Measurements from ENCODE around the gene CASP1. TPM values are rescaled to one million over a fixed set of nuclear protein-coding genes. Genes with fewer than 3 reads are reported as not detected.
"Not testable (repeated sequence)": the region's sequence is repeated elsewhere in the genome, so short reads cannot be mapped to it uniquely, and the experiment has no call there.

CASP1 gene
- total RNA-seq, 1 donor from 2014 or later = 25.0 TPM

DNA sequence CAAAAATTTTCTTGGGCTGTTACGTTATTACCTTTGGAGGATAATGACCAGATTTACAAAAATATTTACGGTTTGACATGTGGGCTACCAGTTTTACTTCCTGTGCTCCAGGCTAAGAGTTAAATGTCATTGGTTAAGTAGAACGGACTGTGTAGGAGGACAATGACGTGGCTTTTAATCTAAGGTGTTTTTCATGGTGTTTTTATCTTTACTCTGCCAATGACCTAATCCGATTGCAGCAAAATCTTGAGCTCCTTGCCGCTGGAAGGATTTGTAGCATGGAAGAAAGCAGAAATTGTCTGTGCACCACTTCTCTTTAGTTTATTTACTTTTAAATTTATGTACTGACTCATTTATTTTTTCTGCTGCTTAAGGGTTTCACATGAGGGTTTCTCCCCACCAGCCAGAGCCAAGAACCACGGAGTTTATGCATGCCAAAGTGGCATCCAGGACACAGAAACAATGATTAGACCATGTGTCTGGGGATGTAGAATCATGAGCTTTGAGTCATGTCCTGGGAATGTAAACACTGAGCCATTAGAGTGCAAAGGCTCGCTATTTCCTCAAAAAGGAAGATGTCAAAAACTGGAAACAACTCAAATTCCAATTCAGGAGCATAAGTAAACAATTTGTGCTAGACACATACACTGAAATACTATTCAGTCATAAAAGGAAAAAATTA is 12.1 kb upstream of the CASP1 start:
- DNase-seq (ENCODE audit: low spot score) = no peak

DNA sequence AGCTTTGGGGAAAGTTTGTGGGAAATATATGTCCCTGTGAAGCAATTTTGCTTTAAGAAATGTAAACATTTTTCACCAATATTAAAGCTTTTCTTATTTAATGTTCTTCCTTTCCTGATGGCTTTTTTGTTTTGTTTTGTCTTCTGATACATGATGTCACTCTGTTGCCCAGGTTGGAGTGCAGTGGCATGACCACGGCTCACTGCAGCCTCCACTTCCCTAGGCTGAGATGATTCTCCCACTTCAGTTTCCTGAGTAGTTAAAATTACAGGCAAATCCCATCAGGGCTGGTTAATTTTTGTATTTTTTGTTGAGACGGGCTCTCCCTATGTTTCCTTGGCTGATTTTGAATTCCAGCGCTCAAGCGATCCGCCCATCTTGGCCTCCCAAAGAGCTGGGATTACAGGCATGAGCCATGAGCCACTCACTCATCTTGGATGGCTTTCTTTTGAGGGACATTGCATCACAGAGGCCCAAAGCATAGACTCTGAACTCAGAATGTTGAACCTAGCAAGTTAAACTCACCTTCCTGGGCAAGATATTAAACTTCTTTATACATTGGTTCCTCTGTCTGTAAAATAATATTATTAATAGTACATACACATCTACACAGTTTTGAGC is 10.8 kb upstream of the CASP1 start:
- DNase-seq (ENCODE audit: low spot score) = no peak

DNA sequence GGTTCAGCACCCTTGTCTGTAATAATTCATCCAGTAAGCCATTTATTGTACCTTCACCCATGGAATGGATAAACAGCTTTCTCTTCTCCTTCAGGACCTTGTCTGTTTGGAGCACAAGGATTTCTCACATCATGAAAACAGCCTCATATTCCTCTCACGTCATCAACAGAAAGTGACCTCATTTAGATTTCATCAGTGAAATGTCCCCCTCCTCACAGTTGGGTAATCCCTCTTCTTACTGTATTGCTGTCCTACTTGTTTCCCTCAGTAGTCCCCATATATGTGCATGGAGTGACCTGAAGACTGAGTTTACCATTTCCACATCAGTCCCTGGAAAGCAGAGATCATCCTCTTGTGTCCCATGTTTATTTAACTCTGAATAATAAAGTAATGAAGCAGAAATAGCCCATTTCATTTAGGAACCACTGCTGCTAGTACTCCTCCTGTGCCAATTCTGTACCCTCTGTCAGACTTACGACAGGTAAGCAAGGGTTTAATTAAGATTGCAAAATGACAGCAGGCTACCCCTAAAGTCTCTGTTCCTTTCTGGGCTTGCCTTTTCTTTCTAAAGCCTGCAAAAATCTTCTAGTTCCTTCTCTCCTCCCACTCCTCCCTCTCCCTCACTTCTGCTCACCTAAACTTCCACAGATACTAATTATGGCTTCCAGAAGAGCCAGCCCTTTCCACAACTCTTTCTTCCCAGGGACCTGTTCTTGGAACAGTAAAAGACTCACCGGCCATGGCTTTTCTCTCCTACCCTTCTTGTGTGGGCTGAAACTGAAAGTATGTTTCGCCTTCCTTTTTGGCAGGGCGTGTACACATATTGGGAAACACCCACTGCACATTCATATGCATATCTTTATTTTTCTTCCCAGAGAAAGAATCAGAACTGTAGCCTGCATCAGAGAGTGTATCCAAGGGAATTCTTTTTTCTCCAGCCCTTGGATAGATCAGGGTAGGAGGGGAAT is 9.9 kb upstream of the CASP1 start, which contains the start of gene CARD16:
CARD16 (minus strand) TSS at position 779 of the 968 bp plus-strand sequence; CDS start at position 741, 38 bp downstream.
- not testable (repeated sequence) for DNase-seq (ENCODE audit: low spot score)

DNA sequence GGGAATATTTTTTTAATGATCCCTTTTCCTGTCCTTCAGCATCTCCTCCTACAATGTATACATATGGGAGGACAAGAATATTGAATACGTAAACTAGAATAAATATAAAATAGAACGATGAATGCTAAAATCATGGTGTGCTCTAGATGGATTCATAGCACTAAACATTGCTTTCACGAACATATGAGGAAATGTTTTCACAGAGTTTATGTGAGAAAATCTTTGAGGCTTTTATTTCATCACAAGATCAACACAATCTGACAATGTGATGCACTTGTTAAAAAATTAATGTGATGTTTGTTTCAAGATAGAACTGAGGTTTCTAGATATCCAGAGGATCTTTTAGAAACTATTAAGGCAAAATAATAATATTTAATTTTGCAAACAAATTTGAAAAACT is 7.2 kb upstream of the CASP1 start:
- no peak for DNase-seq (ENCODE audit: low spot score)

DNA sequence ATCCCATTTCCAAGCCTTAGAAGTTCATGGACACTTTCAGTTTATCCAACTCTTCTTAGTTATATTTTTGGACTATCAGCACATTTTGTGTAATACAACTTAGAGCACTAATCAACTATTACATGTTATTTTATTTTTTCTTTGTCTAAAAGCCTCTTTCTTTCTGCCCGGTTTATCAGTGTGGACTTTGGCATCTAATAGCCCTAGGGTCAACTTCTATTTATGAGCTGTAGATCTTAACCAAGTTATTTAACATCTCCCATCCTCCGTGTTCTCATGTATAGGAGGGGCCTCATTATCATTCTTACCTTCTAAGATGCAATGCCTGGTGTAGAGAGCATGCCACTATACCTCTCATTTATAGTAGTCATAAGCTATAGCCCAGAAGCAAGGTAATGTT is 5.8 kb upstream of the CASP1 start:
- no peak for DNase-seq (ENCODE audit: low spot score)

DNA sequence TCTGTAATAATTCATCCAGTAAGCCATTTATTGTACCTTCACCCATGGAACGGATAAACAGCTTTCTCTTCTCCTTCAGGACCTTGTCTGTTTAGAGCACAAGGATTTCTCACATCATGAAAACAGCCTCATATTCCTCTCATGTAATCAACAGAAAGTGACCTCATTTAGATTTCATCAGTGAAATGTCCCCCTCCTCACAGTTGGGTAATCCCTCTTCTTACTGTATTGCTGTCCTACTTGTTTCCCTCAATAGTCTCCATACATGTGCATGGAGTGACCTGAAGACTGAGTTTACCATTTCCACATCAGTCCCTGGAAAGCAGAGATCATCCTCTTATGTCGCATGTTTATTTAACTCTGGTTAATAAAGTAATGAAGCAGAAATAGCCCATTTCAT is 556 bp downstream of the CASP1 start:
- not testable (repeated sequence) for DNase-seq (ENCODE audit: low spot score)

DNA sequence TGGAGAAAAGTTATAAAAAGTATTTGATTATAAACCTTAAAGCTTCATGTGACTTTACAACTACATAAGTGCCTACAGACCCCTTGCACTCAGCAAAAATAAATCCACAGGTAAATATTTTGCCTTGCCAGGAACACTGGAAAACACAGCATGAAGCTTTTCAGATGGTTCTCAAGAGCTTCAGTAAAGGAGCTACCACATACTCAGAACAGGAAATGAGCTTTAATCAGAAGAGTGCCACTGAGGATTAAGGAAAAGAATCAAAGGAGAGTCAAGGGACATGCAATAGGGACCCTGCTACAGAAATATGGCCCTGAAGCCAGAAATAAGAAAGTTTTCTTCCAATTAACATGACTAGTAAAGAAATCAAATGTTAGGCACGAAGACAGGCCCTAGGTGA is 1.2 kb downstream of the CASP1 start:
- no peak for DNase-seq (ENCODE audit: low spot score)

DNA sequence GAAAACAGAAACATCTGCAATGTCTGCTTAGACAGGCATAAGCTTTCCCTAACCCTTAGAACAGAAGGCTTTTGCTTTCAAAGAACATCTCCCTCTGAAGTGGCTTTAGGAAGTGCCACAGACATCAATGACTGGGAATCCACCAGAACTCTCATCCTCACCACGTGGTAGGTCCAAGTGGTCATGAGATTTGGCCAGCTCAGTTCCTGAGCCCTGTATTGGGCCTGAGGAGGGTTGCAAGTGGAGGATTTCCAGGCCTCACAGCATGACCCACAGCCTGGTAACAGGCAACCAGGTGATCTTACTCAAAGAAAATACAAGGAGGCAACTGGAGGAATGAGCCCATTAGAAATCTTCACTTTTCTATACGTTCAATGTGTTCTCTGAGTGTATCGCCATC is 1.6 kb downstream of the CASP1 start:
- no peak for DNase-seq (ENCODE audit: low spot score)

DNA sequence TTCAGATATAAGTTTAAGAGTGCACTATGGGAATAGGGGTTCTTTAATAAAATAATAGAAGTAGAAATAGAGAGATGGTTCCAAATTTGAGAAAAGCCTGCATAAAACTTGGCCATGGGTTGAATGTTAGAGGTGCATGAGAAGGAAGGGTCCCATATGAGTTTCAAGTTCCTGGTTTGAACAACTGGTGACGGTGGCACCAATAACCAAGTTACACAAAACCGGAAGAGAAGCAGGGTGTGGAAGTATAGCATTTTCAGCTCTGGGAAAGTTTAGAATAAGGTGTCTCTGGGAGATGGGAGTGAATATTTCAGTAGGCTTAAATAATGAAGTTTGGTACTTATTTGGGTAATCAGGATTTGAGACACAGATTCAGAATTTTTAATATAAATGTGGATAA is 2.4 kb downstream of the CASP1 start:
- no peak for DNase-seq (ENCODE audit: low spot score)

DNA sequence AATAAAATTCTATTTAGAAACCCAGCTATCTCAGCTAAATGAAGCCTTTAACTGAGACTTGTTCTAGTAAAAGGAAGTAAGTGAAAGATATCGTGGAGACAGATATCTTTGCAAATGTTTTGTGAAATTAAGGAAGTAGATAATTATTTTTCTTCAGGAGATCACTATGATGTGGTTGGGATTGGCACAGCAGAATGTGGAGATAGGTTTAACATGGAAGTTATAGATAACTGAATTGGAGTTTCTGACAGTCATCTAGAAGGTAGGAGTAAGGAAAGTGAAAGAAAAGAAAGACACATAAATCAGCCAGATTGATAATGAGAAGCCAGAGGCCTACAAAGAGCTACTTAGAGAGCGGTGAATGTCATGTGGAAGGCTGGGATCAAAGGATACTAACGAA is 7.3 kb downstream of the CASP1 start:
- no peak for DNase-seq (ENCODE audit: low spot score)

DNA sequence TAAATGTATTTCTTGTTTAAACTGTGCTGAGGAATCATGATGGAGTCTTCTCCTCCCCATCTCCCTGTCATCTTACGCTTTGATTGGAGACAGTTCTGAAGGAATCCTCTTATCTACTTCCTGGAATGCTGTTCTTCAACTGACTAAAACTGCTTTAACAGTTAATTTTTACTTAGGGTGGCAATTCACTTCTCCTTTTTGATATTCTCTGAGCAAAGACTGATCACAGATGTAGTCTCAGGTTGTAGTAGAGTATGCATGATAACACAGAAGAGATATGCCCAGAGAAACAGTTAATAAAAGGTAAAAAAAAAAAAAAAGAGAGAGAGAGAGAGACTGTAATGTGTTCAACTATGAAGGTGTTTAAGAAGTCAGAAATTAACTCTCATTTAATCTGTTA is 10.6 kb downstream of the CASP1 start:
- no peak for DNase-seq (ENCODE audit: low spot score)

DNA sequence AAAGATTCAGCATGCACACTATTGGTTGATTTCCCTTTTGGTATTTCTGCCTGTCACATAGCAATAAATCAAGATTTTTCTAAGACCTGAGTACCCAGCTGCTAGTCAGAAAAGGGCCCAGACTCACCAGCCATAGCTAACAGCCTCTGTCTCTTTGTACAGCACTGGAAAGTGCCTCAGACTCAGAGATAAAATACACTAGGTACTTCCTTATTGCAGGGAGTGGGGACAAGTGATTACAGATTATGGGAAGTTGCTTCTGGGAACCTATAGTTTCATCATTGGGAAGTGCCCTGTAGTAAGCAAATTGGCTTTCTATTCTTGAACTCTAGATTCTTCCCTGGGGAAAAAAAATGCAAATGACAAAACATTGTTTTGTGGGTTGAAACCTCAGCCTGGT is 11.9 kb downstream of the CASP1 start, which contains the start of gene CASP5:
CASP5 (minus strand) TSS at position 166 of the 400 bp plus-strand sequence; CDS start at position 134, 32 bp downstream.
- no peak for DNase-seq (ENCODE audit: low spot score)

DNA sequence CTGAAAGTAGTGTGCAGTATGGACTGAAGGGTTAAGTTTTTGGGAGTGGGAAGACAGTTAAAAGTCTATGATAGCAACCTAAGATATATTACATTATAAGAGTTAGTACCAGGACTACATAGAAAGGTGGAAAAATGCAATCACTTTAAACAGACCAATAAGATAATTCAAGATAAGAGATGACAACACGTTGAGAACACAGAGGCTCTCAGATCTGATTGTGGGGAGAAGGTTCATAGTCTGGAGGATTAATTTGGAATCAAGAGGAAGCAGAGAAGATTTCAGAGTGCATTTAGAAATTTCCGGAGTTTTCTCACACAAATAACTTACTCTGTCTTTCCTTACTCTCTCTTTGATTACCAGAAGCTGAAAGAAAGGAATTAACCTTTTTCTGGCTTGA is 12.4 kb downstream of the CASP1 start:
- DNase-seq (ENCODE audit: low spot score) = no peak

DNA sequence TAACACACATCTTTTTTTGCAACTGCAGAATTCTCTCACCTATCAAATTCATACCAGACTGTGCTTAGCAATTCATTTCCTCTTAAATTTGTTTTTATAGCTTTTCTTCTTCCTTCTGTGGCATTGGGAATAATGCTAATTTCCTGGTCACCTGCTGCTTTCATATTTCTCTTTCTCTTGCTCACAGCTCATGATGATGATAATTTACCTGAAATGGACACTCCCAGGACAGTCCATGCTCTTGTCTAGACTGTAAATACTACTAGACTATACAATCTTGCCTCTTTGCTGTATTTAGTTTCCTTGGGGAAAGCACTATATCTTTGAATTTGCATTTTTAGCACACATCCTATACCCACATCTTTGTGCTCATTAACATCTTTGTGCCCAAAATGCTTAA is 27.5 kb downstream of the CASP1 start:
- no peak for DNase-seq (ENCODE audit: low spot score)

DNA sequence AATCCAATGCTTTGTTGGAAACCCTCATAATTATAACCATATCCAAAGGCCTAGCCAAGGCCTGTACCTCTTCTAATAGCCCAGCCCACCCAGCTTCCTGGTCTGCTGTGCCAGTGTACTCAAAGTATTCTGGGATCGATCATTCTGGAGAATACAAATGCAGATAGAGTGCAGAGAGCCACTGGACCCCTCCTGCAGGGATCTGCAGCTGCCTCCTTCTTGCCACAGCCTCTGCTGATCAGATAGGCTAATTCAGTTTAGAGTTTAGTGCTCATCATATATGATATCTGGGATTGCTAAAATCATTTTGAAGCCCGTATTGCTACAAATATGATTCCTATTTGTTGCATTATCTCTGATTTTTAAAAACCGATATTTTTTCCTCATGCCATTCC is 29.5 kb downstream of the CASP1 start:
- no peak for DNase-seq (ENCODE audit: low spot score)

DNA sequence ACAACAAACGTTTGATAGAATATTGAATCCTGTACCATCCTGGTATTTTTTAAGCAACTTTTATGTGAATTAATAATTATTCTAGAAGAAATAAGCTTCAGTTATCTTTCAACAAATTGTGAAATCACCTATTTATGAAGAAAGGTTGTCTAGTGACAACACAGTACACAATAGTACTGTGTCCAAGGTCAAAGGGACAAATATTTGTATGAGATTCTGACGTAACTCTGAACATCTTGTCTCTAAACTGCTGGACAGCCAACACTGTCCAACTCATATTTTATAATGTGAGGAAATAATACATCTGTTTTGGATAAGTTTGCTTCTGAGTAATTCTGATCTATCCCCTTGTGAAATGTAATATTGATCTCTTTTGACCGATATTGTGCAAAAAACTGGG is 30.9 kb downstream of the CASP1 start:
- DNase-seq (ENCODE audit: low spot score) = no peak

DNA sequence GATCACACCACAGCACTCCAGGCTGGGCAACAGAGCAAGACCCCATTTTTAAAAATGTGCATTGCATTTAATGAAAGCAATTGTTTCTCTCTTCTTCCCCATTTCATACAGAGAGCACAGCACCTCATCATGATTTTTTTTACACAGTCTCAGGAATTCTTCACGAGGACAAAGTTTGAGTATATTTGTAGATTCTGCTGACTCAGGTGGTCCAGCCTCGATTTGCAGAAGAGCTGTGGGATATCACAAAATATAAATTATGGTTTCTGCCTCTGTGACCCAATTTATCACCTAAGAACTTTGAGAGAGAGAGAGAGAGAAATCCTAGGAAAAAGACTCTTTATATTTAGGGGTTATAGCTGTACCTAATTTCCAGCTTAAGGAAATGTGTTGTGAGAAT is 31.8 kb downstream of the CASP1 start:
- DNase-seq (ENCODE audit: low spot score) = no peak

DNA sequence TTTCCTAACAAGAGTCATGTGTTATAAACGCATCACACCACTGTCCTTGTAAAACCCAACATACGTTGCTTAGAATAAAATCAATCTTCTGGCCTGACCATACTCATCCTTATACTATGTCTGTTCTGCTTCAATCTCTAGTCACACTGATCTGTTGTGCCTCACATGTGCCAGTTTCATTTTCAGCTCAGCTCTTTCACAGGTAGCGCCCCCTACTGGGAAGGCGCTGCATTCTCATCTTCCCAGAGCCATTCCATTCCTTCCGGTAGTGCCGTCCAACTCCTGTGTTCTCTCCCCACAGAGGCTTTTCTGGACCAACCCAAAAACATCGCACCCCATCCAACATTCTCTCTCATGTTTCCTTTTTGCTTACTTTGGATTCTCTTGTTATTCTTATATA is 34.1 kb downstream of the CASP1 start:
- DNase-seq (ENCODE audit: low spot score) = no peak

DNA sequence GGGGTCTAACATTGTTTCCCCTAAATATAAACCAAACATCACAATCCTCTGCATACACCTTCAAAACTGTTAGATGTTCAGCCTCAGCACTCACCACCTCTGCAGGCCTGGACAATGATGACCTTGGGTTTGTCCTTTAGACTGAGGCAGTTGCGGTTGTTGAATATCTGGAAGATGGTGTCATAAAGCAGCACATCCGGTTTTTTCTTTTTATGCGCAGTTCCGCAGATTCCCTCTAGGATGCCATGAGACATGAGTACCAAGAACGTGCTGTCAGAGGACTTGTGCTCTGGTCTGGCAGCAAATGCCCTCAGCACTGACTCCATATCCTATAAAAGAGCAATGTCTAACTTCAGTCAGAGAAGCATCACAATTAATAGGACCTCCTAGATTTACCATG is 34.8 kb downstream of the CASP1 start:
- DNase-seq (ENCODE audit: low spot score) = no peak

DNA sequence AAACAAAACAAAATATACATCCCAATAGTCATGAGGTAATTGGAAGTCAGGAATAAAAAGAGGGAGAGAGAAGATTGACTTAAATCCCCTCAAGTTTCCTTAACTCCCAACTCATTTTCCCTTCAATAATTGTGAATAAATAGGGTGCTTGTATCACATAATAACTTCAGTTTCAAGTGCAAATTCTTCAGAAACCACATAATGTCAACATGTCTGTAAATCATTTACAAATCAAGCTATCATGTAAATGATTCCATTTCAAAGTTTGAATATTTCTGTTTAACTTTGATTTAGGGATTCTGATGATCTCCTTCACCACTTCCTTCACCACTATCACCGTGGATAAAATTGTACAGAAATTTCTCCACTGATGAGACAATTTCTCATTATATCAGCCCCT is 35.2 kb downstream of the CASP1 start:
- DNase-seq (ENCODE audit: low spot score) = no peak

DNA sequence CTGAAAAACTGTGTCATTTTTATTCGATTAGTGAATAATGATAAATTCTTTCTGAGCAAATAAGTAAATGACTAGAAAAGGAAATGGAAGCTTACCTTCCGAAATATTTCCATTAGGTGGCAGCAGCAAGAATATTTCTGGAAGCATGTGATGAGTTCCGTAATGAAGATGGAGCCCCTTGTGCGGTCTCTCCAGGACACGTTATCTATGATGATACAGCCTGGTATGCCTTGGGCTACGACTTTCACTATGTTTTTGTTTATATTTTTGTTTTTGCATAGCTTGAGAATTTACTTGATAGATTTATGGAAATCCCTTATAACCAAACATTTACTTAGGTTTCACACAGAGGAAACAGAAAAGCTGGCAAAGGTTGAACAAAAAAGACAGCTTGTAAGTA is 37.7 kb downstream of the CASP1 start:
- DNase-seq (ENCODE audit: low spot score) = no peak

DNA sequence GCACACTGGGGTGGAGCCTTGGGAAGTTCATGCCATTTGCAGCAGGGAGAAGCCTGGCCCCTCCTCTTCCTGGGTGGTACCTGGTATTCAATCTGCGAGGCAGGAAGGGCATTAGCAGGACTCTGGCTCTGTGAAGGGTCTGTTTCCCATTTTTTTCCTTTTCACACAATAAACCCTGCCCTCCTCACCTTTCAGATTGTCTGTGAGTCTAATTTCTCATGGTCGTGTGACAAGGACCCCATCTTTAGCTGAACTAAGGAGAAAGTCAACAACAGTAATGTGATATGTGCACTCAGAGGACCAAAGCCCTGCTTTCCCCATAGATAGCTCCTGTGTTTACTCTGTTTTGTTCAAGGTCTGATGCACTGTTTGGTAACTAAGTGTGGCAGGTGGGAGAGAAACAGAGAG is 39.9 kb downstream of the CASP1 start:
- no peak for DNase-seq (ENCODE audit: low spot score)
